K562 (cell line): ENCODE measurements around the gene TTC19.

ENCODE experiments used
- ELF1 ChIP-seq: fragments of 200-800 bp; sonication (Bioruptor generic); IDR thresholded peaks from 2 replicates; pipeline ENCODE4 v1.6.1; 2016; ENCODE audit warnings: missing genetic modification characterization, missing compliant biosample characterization
- MYC ChIP-seq, 2 experiments: fragments of 250-450 bp in 1 of 2; sonication (Bioruptor Pico) in 1 of 2; IDR thresholded peaks; 2 replicates each; pipeline versions ENCODE4 v1.5.1 to v1.6.1; 2012 to 2021; ENCODE audit warnings: low read depth in 2 of 2, borderline replicate concordance in 1 of 2, improper control_type of control experiment in 1 of 2, low read length in 1 of 2, mild to moderate bottlenecking in 1 of 2, moderate library complexity in 1 of 2
- MYNN ChIP-seq, 2 experiments: sonication (generic); formaldehyde crosslinking in 1 of 2; IDR thresholded peaks; 2 replicates each; pipeline versions ENCODE4 v1.5.0 to v1.6.1; 2016 to 2020; ENCODE audit warnings: antibody characterized with exemption in 1 of 2, missing genetic modification reagents in 1 of 2
- POLR2AphosphoS2 ChIP-seq: IDR thresholded peaks from 2 replicates; pipeline ENCODE4 v1.6.1; 2012; ENCODE audit warnings: low read length, improper control_type of control experiment
- SRF ChIP-seq, 2 experiments: fragments of 250-450, 450-650 bp in 1 of 2; sonication (Bioruptor Pico) in 1 of 2; sonication (generic) in 1 of 2; formaldehyde crosslinking; IDR thresholded peaks; 2 replicates each; pipeline versions ENCODE4 v1.5.0 to v1.5.1; 2020 to 2022; ENCODE audit warnings: mild to moderate bottlenecking in 1 of 2, missing genetic modification reagents in 1 of 2
- ZNF76 ChIP-seq: fragments of 250-450 bp; sonication (Bioruptor Pico); IDR thresholded peaks from 2 replicates; pipeline ENCODE4 v1.4.0; 2020; ENCODE audit warnings: mild to moderate bottlenecking, moderate library complexity, borderline replicate concordance
- ZNF766 ChIP-seq: fragments of 200-800 bp; sonication (Bioruptor generic); conservative IDR thresholded peaks from 2 replicates; pipeline ENCODE4 v1.6.1; 2016; ENCODE audit warnings: missing genetic modification characterization, missing compliant biosample characterization
- TF ChIP-seq, protein P1 (sequence below): fragments of 450-650 bp; formaldehyde crosslinking; conservative IDR thresholded peaks from 2 replicates; pipeline ENCODE4 v1.4.0; 2022; ENCODE audit warnings: mild to moderate bottlenecking, missing genetic modification characterization

DNA sequence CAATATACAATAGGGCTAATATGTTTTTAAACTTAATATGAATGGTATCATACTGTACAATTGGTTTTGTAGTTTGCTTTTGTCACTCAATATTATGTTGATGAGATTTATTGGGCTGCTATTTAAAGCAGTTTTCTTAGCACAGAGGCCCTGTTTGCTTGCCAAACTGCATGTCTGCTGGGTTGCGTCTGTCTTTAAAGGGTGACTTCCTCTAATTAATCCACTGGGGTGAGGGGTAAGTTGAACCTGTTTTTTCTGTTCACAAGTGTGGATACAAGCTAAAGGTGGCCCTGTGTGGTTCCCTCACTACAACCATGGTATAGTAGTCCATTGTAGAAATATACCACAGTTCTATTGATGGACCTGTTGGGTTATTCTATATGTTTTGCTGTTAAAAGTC is 19.7 kb downstream of the TTC19 start:
- TF ChIP-seq MYC (IDR thresholded peaks at IDR 0.05; ENCODE audit: low read depth, low read length) (no peak), MYC (CRISPR knock-in tag; IDR thresholded peaks at IDR 0.05; ENCODE audit: borderline replicate concordance, low read depth) (no peak), SRF (CRISPR knock-in tag; IDR thresholded peaks at IDR 0.05) (no peak), POLR2AphosphoS2 (no peak), ZNF76 (CRISPR knock-in tag) (no peak), ZNF766 (CRISPR knock-in tag) (no peak), MYNN (IDR thresholded peaks at IDR 0.05) (no peak), MYNN (CRISPR knock-in tag; IDR thresholded peaks at IDR 0.05) (no peak), ELF1 (tag) (no peak)
- TF ChIP-seq, protein P1, sequence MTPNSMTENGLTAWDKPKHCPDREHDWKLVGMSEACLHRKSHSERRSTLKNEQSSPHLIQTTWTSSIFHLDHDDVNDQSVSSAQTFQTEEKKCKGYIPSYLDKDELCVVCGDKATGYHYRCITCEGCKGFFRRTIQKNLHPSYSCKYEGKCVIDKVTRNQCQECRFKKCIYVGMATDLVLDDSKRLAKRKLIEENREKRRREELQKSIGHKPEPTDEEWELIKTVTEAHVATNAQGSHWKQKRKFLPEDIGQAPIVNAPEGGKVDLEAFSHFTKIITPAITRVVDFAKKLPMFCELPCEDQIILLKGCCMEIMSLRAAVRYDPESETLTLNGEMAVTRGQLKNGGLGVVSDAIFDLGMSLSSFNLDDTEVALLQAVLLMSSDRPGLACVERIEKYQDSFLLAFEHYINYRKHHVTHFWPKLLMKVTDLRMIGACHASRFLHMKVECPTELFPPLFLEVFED, result no peak
